Stimulated activated CD8-positive, alpha-beta memory T cell treated with anti-CD3 and anti-CD28 coated beads, Interleukin-4, amount 100 ng/mL, for 4 hours (primary cell): ENCODE results near the gene STARD8.
"Not testable (repeated sequence)": the region's sequence is repeated elsewhere in the genome, so short reads cannot be mapped to it uniquely, and the experiment has no call there.

ENCODE experiments used
- DNase-seq, 2 donors: peaks; one replicate each; pipeline ENCODE4 v3.0.0-alpha.2; 2020; ENCODE audit warnings: low read depth in 2 of 2, low spot score in 1 of 2

The STARD8 gene

GRCh38 chrX:68647156-68647957 lies at the start of gene STARD8:
Gene STARD8, plus strand, starts transcription at chrX:68647666. Its CDS starts 217 bp downstream, at chrX:68647883.
- no peak for DNase-seq

- DNase-seq: no peak
Observed at GRCh38 chrX:68598841-68599240, 48.6 kb upstream of the STARD8 start.

DNA sequence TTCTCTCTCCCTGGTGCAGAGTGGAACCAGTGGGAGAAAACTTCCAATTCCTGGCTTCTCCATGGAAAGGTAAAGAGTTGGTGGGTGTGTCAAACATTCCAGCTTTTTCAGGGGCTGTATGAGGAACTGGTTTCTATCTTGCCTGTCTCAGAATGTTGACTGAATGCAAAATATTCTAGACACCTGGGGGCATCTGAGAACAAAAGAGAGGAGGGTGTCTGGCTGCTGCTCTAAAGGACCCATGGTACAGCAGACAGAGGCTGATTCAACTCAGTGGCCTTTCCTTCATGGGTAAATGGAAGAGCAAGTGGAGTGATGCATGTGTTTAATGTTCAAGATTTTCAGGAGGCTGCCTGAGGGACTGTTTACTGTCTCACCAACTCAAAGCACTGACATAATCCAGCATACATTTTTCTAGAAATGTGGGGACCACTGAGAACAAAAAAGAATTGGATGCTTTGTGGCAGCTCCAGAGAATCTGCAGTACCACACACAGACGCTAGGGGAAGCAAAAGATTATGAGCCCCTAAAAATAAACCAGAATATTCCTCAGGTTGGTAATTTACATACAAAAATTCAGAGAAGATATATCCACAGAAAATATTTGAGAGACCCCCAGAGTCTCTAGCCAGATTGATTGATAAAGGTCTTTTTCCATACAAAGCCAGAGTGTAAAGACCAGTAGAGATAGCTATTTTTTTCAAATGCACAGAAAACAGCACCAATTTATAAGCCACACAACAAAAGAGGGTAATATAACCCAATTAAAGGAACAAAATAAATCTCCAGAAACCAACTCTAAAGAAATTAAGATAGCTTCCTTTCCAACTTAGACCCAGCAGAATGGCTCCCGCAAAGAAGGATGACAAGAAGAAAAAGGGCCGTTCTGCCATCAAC lies 48.0 kb upstream of the STARD8 start:
- DNase-seq: no peak

DNA sequence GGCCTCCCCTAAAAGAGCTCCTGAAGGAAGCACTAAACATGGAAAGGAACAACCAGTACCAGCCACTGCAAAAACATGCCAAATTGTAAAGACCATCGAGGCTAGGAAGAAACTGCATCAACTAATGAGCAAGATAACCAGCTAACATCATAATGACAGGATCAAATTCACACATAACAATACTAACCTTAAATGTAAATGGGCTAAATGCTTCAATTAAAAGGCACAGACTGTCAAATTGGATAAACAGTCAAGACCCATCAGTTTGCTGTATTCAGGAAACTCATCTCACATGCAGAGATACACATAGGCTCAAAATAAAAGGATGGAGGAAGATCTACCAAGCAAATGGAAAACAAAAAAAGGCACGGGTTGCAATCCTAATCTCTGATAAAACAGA lies 43.2 kb upstream of the STARD8 start:
- not testable (repeated sequence) for DNase-seq

GRCh38 chrX:68614733-68615132 lies 32.7 kb upstream of the STARD8 start:
- not testable (repeated sequence) for DNase-seq

GRCh38 chrX:68627986-68628385 lies 19.5 kb upstream of the STARD8 start:
- no peak for DNase-seq

- not testable (repeated sequence) for DNase-seq
Observed at GRCh38 chrX:68629936-68630335, 17.5 kb upstream of the STARD8 start.

- no peak for DNase-seq
Observed at GRCh38 chrX:68631336-68631735, 16.1 kb upstream of the STARD8 start.

- no peak for DNase-seq
Observed at GRCh38 chrX:68632491-68632890, 15.0 kb upstream of the STARD8 start.

- no peak for DNase-seq
Observed at GRCh38 chrX:68633981-68634380, 13.5 kb upstream of the STARD8 start.

GRCh38 chrX:68634649-68635227 lies 12.7 kb upstream of the STARD8 start:
- no peak for DNase-seq

DNA sequence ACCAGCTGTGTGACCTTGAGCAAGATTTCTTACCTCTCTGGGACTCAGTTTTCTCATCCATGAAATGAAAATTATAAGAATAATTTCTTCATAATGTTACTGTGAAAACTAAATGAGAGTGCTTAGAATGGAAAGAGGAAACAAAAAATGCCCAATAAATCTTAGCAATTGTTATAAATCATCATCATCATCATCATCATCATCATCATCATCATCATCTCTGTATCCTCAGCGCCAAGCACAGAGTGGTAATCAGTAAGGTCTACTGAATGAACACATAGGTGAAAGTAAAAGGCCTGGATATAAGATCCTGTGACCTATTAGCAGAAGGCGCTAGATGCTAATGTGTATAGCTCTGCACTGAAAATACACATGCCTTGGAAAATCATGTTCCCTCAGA lies 6.8 kb upstream of the STARD8 start:
- no peak for DNase-seq

DNA sequence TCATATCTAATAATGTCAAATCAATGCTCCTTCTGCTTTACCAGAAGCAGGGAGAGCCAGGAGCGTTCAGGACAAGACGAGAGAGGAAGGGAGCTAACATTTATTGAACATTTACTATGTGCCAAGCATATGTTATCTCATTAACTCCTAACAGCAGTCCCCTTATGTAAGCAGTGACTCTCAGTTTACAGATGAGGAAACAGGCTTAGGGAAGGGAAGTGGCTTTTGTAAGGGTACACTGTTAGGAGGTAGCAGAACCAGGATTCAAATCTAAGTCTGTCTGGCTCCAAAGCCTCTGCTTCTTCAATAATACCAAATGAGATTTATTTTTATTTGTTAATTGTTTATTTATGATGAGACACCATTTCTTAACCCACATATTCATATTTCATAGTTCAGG lies 2.6 kb upstream of the STARD8 start:
- no peak for DNase-seq

GRCh38 chrX:68646421-68646820 lies 1.0 kb upstream of the STARD8 start:
- DNase-seq: no peak

DNA sequence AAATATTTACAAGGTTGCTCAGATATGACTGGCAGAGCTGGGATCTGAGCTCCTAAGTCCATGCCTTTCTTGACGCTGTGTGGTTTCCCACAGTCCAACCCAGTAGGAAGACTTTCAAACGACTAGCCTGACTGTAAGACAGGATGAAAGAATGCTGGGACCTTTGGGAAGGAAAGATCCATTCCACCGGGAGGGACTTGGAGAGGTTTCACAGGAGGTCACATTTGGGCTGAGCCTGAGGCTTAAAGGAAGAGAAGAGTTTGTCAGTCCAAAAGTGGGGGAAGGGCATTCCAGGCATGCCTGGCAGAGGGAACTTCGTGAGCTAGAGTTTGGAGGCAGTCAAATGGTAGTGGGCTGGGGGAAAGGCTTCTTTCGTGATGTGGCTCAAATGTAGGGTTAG lies 1.5 kb downstream of the STARD8 start:
- no peak for DNase-seq

DNA sequence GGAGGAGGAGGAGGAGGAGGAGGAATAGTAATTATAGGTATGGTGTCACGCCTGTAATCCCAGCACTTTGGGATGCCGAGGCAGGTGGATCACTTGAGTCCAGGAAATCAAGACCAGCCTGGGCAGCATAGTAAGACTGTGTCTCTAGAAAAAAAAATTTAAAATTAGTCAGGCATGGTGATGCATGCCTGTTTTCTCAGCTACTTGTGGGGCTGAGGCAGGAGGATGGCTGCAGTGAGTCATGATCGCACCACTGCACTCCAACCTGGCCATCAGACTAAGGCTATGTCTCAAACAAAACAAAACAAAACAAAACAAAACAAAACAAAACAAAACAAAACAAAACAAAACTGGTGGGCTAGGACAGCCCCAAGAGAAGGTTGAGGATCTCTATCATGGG lies 3.0 kb downstream of the STARD8 start:
- DNase-seq: no peak

- DNase-seq: no peak
Observed at GRCh38 chrX:68651110-68651509, 3.6 kb downstream of the STARD8 start.

- no peak for DNase-seq
Observed at GRCh38 chrX:68652326-68653170, 5.1 kb downstream of the STARD8 start.

- no peak for DNase-seq
Observed at GRCh38 chrX:68654693-68655092, 7.2 kb downstream of the STARD8 start.

- DNase-seq: not testable (repeated sequence)
Observed at GRCh38 chrX:68656473-68656872, 9.0 kb downstream of the STARD8 start.

GRCh38 chrX:68658530-68658929 lies 11.1 kb downstream of the STARD8 start:
- no peak for DNase-seq
